Epithelial cell of prostate (primary cell): ENCODE measurements around the gene FBH1.
"Not testable (repeated sequence)": the region's sequence is repeated elsewhere in the genome, so short reads cannot be mapped to it uniquely, and the experiment has no call there.

Source experiments
- DNase-seq: peaks from one replicate; pipeline ENCODE4 v3.0.0-alpha.2; 2011; ENCODE audit warnings: low read depth, low spot score
- H3K27ac ChIP-seq: fragments of 450-650 bp; 2 replicates; pipeline ENCODE4 v1.5.1; 2017; ENCODE audit warnings: mild to moderate bottlenecking

The FBH1 gene

DNA sequence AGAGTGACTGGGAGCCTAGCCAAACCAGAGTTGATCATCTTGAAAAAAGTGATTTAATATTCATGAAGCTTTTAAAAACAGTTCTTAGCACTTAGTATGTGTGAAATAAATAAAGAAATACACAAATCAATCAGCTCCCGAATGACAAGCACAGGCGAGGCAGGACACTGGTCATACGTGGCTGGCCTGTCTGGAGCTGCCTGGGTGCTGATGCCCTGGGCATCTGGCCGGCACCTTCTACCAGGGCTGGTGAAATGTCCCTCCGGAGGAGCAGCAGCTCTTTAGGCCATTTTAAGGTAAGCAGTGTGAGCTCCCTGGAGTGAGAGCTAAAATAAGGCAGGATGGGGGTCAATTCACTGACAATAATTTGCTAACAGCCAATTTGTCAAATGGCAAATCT is 63.6 kb downstream of the FBH1 start:
- no peak for DNase-seq

GRCh38 chr10:5956146-5956936 is 66.3 kb downstream of the FBH1 start:
- no peak for DNase-seq
- H3K27ac ChIP-seq, result no peak overlapping the region

More for the DNA sequence above, 63.6 kb downstream of the FBH1 start:
- no peak overlapping the region for H3K27ac ChIP-seq

DNA sequence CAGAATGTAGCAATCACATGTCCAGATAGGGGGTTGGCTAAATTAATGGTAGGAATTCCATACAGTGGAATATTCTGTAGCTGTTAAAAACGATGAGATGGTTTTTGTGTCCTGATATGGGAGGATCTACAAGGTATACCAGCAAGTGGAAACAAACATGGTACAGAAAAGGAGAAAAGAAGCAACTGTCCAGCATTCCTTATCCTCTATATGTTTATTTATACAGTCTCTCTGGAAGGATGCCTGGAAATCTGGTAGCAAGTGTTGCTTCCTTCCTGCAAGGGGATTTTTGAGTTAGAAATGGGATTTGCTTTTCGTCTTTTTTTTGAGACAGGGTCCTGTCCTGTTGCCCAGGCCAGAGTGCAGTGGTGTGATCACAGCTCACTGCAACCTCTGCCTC is 68.0 kb downstream of the FBH1 start:
- DNase-seq, result no peak
- no peak overlapping the region for H3K27ac ChIP-seq

GRCh38 chr10:5958675-5959074 is 68.6 kb downstream of the FBH1 start:
- no peak overlapping the region for H3K27ac ChIP-seq
- DNase-seq, result no peak

- no peak for DNase-seq
- H3K27ac ChIP-seq, result no peak overlapping the region
These were observed 69.1 kb downstream of the FBH1 start for GRCh38 chr10:5959142-5959541.

DNA sequence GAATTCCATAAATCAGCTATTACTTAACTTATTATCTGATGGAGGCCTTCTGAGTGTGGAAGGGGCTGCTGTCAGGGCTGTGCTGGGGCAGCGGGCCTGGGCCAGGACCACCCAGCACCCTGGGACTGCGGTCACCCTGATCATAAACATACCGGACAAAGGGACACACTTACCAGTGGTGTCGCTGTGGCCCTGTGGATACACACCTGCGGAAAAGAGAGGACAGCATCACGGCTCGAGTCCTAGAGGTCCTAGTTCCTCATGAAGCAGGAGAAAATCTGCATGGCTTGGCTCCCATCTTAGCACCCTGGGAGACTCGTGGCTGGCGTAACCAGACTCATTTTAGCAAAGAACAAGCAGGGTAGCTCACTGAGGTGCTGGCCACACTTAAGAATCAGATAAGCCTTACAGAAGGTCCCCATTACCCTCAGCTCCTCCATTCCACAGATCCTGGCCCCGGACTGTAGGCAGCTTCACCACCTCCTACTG is 69.6 kb downstream of the FBH1 start:
- no peak overlapping the region for H3K27ac ChIP-seq
- no peak for DNase-seq

DNA sequence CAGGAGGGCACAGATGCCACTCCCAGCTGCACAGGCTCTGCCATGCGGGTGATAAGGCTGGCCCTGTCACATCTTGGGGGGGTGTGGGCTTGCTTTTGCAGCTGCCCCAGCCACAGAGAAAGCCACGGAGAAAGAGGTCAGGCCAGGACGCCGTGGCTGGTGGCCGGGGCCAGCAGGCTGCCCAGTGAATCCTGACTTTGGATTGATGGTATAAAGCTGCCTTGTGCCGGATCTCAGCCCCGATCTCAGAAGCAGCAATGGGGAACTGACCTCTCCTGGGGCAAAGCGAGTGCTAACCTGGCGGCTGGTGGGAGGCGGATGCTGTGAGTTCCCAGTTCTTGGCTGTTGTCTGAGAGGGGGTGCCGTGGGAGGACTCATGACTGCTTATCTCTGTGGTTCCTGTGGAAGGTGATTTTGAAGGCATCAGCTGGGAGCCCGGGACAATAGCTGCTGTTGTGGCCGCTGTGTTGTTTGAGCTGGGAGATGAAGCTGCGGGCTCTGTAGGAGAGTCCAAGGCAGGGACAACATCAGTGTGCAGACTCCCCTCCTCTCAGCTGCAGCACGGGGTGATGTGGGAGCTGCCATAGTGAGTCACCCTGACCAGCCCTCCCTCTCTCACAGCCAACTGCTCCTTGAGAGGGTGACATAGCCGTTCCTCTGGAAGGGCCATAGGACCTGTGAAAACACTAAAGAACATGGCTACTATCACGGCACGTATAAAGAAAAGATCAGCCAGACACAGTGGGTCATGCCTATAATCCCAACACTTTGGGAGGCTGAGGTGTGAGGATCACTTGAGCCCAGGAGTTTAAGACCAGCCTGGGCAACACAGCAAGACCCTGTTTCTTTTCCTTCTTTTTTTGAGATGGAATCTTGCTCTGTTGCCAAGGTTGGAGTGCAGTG is 70.3 kb downstream of the FBH1 start:
- no peak for DNase-seq
- no peak overlapping the region for H3K27ac ChIP-seq

DNA sequence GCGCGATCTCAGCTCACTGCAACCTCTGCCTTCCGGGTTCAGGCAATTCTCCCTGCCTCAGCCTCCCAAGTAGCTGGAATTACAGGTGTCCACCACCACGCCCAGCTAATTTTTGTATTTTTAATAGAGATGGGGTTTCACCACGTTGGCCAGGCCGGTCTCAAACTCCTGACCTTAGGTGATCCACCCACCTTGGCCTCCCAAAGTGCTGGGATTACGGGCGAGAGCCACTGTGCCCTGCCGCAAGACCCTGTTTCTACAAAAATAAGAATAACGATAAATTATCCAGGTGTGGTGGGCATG is 70.9 kb downstream of the FBH1 start:
- not testable (repeated sequence) for DNase-seq, H3K27ac ChIP-seq

GRCh38 chr10:5961405-5962100 is 71.5 kb downstream of the FBH1 start:
- no peak for DNase-seq

DNA sequence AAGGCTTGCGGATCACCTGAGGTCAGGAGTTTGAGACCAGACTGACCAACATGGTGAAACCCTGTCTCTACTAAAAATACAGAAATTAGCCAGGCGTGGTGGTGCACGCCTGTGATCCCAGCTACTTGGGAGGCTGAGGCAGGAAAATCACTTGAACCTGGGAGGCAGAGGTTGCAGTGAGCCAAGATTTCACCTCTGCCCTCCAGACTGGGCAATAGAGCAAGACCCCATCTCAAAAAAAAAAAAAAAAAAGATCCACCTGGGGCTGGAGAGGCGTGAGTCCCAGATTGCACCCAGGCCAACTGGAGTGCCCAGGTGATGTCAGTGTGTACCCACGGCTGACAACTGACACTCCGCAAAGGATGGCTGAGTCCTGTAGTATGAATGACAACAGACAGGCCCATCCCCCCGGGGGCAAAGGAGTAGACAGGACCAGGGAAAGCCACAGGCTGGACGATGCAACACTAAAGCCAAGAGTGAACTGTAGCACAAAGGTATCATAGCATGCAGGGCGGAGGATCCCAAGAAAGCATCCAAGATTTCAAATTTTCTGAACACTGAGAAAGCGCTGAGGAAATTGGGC is 72.4 kb downstream of the FBH1 start:
- not testable (repeated sequence) for H3K27ac ChIP-seq, DNase-seq

More at GRCh38 chr10:5961405-5962100, 71.5 kb downstream of the FBH1 start:
- no peak overlapping the region for H3K27ac ChIP-seq

DNA sequence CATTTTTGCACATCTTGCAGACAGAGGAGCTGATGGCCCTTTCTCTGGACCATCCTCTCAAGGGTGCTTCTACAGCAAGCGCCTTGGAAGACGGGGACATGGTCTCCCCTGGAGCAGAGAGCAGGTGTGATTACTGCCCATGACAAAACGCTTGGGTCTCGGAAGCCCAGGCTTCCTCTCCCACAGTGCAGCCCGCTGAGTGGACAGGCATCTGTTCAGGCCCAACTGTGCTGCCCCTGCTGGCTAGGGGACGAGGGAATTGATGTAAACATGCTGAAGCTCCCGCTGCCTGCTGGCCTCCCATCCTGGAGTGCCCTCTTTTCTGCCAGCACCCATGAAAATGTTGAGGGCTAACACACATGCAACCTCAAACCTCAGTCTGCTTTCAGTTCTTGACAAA is 73.0 kb downstream of the FBH1 start:
- no peak for DNase-seq
- H3K27ac ChIP-seq, result no peak overlapping the region

DNA sequence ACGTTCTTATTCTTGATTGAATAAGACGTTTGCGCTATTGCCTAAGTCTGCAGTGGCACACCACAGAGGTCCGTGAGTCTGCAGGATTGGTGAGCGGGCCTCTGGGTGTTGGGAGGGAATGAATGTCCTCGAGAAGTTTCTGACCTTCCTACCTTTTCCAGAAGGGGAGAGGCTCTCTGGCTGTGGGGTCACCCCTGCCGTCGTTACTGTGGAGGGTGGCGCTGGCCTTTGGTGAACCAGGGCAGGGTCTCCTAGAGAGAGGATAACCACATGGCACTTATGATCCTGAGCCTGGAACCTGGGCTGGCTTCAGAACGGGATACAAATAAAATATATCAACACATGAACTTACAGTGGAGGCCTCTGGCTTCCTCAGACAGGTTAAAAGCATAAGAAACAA is 73.5 kb downstream of the FBH1 start:
- H3K27ac ChIP-seq, result no peak overlapping the region
- DNase-seq, result no peak

DNA sequence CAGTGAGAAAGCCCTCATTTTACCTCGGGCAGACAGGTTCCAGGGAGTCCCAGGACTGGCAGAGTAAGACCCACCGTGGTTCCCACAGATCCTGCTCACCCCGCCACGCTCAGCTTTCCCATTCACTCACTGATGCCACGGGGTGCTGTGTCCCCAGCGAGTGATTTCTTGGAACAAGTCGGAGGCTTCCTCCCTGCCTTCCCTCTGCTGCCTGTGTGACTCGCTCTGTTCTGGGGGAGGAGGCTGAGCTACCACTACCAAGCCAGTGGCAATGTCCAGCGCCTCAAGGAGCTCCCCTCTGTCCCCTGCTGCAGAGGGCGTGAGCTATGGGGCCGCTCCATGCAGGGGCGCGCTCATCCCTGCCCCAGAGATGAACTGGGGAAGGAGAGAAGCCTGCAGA is 74.7 kb downstream of the FBH1 start:
- no peak overlapping the region for H3K27ac ChIP-seq
- DNase-seq, result no peak

- H3K27ac ChIP-seq, result no peak overlapping the region
- DNase-seq, result no peak
These were observed 75.2 kb downstream of the FBH1 start for GRCh38 chr10:5965266-5965665.

DNA sequence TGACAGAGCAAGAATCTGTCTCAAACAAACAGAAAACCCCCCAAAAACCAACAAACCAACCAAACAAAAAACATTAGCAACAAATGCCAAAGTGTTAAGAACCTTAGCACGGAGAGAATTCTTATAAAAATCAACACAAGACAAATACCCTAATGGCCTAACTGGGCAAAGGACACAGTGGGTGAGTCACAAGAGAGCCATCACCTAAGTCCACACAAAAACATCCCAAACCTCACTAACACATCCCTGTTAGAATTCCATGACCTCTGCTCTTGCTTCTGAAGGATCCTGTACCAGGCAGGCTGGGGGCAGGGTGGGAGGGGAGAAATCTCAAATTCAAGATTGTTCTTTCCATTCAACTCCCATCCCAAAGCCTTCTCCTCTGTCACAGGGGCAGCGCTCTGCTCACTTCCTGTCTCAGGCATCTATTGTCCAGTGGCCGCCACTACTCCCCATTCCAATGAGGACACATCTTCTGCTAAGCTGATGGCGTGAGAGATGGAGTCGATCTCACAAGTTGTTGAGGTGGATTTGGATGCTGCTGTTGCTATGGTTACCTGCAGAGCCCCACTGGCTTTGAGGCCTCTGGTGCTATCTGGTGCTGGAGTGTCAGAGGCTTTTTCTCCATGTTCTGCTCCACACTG is 78.1 kb downstream of the FBH1 start:
- H3K27ac ChIP-seq, result no peak overlapping the region

GRCh38 chr10:5968681-5969453 is 78.8 kb downstream of the FBH1 start:
- no peak for DNase-seq
- H3K27ac ChIP-seq, result no peak overlapping the region

More for the DNA sequence above, 78.1 kb downstream of the FBH1 start:
- DNase-seq, result no peak

DNA sequence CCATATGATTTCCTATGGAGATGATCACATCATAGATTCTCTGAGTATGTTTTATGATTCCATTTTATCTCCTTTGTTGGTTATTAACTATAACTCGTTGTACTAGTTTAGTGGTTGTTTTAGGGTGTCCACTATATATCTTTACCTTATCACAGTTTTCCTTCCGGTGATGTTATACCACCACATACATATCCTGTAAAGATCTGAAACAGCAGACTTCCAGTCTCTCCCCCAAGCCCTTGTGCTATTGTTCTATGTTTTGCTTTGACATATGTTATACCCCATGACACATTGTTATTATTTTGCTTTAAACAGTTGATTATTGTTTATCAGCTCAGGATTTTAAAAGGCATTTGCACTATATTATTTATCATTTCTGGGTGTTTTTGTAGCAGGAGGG is 80.0 kb downstream of the FBH1 start:
- no peak for DNase-seq
- no peak overlapping the region for H3K27ac ChIP-seq

- no peak for DNase-seq
- no peak overlapping the region for H3K27ac ChIP-seq
These were observed 80.5 kb downstream of the FBH1 start for GRCh38 chr10:5970527-5970926.

DNA sequence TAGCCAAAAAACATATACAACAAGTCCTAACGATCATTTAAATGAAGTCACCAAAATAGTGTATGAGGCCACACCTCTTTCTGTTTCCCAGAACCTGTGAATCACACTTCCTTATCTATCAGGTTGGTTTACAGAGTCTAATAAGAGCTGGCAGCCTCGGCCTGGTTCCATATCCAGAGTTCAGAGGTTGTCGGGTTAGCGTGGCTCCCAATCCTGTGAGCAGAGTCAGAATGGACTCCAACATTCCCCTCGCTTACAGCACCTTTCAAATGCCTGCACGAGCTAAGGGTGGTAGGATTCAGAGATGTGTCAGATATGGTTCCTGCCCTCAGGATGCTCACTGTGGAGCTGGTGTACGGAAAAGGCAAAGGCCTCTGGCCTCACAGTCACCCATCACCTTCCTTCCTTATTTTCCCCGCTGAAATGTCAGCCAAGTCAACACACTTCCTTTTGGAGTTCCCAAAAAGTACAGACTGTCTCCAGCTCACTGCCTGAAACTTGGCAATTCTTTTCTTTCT is 81.3 kb downstream of the FBH1 start:
- H3K27ac ChIP-seq, result no peak overlapping the region
- DNase-seq, result peak; percentile 29
